DMS 273 treated with DMSO at 0.1 percent for 48 hours (cell line): ENCODE results near the gene FCGR3A.
A peak's percentile ranks its signal among the peaks of the same experiment; 100 is the strongest.
"Not testable (repeated sequence)": the region's sequence is repeated elsewhere in the genome, so short reads cannot be mapped to it uniquely, and the experiment has no call there.

Experiments used
- DNase-seq: peaks from one replicate; lab custom pipeline; 2025; lab: John Stamatoyannopoulos, UW

The FCGR3A gene

DNA sequence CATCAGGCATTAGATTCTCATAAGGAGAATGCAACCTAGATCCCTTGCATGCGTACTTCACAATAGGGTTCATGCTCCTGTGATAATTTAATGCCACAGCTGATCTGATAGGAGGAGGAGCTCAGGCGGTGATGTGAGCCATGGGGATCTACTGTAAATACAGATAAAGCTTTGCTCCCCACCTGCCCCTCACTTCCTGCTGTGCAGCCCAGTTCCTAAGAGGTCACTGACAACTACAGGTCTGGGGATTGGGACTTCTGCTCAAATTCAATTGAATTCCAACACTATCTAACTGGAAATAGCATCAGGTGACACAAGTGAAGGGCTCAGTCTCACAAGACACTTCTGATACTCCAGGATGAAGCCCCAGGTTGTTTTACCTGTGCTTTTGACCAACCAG, 7.4 kb upstream of the FCGR3A start:
- not testable (repeated sequence) for DNase-seq

DNA sequence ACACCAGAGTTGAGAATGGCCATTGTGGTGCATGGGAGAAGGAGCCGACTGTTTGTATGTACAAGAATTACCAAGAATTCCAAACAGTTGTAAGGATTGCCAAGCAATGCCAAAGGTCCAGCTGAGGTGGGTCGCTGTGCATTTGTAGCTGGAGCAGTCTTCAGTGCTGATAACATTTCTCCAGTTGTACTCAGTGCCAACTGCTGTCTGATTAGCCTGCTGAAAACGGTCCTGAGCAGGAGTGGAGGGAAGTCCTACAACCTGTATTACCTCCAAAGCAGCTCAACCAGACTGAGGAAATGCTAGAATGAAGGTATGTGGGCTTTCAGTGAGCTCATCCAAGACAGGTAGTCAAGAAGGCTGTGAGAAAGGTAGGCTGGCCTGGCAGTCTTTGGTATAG, 6.5 kb upstream of the FCGR3A start:
- not testable (repeated sequence) for DNase-seq

DNA sequence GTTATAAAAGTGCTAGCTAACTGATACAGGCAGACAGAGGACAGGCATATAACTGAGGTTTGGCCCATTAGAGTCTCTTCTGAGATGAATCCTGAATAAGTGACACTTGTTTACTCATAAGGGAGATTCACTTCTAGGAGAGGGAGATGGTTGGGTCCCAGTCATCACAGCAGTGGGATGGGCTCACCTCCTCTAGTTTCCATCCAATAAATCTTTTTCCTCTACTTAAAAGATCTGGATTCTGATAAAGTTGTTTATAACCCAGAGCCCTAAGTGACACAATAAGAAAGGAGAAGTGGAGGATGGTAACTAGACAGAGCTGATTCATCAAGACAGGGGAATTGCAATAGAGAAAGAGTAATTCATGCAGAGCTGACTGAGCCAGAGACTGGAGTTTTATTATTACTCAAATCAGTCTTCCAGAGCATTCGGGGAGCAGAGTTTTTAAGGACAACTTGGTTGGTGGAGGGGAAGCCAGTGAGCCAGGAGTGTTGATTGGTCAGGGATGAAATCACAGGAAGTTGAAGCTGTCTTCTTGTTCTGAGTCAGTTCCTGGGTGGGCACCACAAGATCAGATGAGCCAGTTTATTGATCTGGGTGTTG, 5.3 kb upstream of the FCGR3A start:
- DNase-seq, result not testable (repeated sequence)

DNA sequence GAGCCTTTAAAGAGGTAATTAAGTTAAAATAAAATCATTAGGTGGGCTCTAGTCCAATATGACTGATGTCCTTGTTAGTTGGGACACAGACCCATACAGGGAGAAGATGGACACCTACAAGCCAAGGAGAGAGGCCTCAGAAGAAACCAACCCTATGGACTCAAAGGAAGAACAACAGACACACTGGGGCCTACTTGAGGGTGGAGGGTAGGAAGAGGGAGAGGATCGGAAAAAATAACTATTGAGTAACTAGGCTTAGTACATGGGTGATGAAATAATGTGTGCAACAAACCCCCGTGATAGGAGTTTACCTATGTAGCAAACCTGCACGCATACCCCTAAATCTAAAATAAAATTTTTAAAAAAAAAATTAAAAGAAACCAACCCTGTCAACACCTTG, 4.7 kb upstream of the FCGR3A start:
- DNase-seq, result not testable (repeated sequence)

DNA sequence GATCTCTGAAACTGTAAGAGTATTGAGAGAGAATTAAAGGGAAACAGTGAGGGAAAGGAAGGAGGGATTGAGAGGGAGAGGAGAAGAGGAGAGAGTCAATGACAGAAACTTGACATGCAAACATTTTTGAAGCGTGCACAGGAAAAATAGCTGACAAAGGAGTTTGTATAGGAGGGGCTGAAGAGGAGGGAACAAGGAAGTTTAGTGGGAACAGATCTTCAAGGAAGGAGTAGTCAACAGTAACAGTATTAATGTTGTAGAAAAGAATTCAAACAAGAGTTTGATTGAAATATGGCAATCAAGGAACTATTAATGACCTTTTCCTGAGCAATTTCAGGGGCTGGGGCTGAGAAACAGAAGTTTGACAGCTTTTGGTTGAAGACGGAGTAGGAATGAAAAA, 4.0 kb upstream of the FCGR3A start:
- not testable (repeated sequence) for DNase-seq

DNA sequence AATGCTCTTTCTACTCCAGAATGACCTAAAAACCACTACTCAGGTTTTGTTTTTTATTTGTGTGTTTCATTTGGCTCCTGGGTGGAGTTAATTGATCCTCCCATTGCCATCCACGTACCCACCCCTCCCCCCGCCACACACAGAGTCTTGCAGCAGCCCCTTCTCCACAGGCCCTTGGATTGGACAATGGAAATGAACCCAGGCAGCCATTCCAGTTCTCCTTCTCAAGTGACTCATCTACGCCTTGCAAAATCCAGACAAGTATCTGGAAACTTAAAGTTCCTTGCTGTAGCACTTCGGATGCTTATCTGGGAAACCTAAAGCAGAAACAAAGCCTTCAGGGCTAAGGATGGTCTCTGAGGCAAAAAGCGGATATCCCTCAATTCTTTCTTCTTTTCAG, 1.3 kb upstream of the FCGR3A start:
- not testable (repeated sequence) for DNase-seq

DNA sequence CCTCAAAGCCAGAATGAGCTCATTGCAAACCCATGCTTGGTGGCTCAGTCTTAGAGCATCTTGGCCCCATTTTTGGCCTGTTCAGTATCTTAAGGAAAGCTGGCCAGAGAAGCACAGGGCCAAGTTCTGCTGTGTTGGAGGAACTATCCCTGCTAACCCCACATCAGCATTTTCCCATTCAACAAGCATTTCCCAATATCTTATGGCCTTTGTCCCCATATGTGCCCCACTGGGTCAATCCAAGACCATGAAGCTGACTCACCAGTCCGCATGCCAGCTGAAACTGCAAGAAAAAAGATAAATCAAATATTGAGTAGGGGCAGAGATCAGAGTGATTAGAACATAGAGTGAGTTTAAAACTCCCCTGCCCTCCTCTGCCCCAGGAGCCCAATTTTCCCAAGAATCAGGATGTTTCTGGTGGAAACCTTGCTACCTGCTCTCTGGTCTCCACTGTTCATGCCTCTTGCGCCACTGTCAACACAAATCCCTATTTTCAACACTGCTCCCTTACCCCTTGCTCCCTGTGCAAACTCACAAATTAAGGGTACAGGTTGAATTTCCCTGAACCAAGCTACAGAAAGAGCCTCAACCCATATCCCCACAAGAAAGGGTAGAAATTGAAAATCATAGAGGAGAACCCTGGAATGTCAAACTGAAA, 740 bp downstream of the FCGR3A start:
- DNase-seq, result not testable (repeated sequence)

DNA sequence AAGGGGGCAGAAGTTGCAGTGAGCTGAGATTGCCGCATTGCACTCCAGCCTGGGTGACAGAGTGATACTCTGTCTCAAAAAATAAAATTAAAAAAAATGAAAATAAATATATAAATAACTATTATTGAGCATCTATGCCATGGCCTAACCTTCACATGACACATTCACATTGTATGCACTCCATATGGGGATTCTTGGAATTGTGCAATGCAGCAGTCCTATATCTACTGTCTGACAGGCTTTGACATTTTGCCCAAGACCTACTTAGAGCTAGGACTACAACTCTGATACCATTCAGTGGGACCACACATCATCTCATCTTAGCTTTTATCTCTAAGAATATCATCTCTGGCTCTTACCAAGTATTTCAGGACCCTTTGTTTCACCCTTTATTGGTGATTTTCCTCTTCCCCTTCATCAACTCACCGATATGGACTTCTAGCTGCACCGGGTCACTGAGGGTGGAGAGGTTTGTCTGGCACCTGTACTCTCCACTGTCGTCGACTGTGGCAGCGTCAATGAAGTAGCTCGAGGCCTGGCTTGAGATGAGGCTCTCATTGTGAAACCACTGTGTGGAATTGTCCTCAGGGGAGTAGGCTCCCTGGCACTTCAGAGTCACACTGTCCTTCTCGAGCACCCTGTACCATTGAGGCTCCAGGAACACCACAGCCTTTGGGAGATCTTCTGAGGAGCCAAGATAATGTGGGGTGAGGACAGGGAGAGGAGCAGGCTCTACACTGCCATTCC, 1.4 kb downstream of the FCGR3A start:
- DNase-seq, result not testable (repeated sequence)

DNA sequence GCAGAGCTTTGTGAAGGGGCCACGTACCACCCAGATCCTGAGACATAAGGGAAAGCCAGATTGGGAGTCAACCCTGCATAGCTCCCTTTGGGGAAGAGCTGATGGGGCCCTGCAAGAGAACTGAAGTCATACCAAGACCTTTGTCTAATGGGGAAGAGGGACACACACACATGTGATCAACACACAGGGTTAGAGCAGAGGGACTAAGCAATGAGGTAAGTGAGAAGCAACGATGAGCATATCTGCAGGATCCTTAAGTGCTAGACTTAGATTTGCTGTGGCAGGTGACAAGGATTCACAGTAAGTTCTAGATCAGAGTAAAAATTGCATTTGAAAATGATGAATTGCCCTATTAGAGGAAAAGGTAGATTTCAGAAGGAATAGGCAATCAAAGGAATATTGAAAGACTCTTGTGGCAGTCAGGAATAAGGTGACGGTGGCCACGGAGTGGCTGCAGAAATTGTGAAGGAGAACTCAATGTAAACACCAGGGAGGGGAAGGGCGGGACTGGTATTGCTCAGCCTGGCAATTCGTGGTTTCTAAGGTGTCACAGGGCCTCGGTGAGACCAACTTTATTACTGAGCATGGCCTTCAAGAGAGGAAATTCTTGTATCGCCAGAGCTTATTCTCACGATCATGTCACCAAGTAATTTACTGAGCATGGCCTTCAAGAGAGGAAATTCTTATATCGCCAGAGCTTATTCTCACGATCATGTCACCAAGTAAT, 4.5 kb downstream of the FCGR3A start:
- DNase-seq, result not testable (repeated sequence)

DNA sequence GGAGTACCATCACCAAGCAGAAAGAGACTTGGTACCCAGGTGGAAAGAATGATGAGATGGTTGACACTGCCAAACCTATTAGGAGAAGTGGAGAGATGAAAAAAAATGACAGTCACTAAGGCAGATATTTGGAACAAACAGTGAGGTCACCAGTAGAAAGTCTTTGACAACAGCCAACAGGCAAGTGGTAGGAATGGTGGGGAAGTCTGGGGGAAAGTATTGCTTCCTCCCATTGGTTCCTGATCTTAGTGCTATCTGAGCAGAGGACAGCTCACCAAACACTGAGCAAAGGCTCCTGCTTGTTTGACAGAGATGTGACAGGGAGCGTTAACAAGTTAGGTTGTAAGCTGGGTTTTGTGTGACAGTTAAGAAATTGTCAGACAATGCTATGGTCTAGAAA, 6.5 kb downstream of the FCGR3A start:
- DNase-seq, result not testable (repeated sequence)

DNA sequence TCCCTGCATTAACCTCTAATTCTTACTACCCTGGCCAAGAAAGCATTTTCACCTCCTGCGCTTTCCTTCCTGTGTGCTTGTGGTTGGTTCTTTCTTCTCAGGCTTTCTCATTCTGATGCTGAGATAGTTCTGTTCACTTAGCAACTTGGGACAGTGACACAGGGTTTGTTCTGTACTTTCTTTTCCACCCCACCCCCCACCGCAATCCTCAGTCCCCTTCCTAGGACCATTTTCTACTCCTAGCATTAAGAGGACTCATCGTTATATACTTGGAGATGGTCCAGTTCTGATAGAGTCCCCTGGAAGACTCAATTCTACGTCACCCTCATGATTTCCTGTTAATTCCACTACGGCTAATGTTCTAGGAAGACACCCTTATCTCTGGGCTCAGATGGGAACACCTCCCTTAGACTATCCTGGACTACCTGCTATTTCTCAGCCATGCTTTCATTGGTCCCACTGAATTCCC, 7.5 kb downstream of the FCGR3A start:
- DNase-seq, result not testable (repeated sequence)

DNA sequence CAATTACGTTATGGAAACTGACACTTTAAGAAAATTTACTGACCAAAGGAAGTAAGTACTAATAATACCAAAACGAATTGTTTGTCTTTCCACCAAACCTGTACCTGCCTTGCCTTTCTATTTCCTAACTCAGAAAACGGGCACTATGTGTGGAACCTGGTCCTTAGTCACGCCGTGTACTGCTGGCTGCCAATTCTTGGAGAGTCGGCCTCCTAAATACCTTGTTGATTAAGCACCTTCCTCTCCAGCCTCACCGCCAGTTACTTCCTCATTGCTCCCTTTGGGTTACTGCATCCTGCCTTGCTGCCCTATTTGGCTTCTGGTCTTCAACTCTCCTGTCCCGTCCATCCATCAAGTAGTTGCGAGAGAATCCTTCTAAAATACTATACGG, 9.1 kb downstream of the FCGR3A start:
- DNase-seq, result not testable (repeated sequence)

DNA sequence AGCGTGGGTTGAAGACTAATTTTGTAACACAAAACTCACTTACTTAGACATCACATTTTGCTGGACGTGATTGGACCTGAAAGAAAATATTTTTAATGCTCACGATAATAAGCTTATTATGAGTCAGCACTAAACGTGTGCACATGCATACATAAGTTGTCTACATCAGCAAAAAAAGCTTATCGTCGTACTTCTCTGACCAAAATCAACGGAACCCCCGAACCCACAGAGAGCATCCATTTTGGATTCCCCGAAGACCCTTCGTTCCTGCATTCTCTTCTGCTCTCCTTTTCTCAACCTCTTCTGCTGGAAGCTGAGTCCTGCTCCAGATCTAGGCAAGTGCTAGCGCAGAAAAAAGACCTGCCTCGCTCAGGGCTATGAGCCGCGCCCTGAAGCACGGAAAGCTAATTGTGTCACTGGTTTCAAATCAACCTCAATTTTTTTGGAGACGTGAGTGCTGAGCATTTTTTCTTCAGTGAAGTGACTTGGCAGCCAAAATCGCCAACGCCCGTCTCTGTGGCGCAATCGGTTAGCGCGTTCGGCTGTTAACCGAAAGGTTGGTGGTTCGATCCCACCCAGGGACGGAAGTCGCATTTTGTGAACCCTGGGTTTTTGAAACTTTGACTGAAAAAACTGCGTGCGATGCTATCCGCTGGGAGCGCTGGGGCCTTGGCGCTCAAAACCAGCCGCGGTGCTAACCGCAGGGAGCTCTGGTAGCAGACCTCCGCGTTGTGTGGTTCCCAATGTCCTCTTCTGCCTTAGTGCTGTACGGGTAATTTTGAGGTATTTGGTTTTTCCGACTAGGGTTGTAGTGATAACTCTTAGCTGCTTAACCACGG, 9.7 kb downstream of the FCGR3A start:
- peak; percentile 73 for DNase-seq

DNA sequence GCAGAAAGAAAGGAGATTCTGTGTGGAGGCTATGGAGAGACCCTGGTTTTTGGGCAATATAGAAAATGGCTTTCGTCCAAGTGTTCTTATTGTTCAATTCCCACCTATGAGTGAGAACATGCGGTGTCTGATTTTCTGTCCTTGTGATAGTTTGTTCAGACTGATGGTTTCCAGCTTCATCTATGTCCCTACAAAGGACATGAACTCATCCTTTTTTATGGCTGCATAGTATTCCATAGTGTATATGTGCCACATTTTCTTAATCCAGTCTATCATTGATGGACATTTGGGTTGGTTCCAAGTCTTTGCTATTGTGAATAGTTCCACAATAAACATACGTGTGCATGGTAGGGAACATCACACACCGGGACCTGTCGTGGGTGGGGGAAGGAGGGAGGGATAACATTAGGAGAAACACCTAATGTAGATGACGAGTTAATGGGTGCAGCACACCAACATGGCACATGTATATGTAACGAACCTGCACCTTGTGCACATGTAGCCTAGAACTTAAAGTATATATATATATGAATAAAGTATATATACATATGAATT, 10.6 kb downstream of the FCGR3A start:
- not testable (repeated sequence) for DNase-seq

DNA sequence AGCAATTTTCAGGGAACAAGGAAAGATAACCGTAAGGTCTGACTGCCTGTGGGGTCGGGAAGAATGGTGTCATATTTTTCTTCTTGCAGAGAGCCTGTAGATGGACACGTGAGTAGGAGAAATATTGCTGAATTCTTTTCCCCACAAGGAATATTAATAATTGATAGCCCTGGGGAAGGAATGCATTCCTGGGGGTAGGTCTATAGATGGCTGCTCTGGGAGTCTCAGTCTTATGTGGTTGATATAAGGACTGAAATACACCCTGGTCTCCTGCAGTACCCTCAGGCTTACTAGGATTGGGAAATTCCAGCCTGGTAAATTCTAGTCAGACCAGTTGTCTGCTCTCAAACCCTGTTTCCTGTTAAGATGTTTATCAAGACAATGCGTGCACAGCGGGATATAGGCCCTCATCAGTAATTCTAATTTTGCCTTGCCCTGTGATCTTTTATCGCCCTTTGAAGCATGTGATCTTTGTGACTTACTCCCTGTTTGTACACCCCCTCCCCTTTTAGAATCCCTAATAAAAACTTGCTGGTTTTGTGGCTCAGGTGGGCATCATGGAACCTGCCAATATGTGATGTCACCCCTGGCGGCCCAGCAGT, 12.4 kb downstream of the FCGR3A start:
- DNase-seq, result not testable (repeated sequence)

DNA sequence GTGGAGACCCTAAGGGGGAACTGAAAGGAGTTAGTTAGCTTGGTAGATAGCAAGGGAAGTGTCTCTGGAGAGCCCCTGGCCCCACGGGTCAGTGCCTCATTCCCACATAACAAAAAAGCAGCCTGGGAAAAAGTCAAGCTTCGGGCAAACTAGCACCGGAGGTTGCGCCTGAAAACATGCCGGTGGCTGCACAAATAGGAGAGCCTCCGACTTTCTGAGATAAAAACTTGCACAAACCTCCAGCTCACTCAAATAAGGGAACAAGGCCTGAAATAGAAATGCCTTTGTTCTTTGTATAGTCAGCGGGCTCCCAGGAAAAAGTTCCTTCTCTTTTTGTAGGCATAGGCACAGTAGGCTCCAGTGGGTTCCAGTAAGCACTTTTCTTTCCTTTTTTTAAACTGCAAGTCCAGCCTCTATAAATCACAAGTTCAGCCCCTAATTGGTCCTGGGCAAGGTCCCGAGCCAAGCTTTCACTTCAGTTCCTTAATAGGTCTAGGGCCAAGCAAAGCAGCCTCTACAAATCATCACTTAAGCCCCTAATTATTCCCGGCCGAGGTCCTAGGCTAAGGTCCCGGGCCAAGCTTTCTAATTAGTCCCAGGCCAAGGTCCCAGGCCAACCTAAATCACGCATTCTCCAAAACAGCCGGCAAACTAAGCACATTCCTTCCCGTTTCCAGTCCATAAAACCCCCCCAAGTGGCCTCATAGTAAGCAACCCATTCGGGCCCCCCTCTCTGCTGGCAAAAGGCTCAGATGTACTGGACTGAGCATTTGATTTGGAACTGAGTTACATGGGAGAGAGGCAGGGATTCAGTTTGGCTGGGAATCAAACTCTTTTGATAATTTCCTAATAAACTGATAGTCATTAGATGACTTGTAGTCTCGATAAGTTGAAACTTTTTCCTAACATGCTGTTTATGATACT, 16.7 kb downstream of the FCGR3A start:
- DNase-seq, result not testable (repeated sequence)

DNA sequence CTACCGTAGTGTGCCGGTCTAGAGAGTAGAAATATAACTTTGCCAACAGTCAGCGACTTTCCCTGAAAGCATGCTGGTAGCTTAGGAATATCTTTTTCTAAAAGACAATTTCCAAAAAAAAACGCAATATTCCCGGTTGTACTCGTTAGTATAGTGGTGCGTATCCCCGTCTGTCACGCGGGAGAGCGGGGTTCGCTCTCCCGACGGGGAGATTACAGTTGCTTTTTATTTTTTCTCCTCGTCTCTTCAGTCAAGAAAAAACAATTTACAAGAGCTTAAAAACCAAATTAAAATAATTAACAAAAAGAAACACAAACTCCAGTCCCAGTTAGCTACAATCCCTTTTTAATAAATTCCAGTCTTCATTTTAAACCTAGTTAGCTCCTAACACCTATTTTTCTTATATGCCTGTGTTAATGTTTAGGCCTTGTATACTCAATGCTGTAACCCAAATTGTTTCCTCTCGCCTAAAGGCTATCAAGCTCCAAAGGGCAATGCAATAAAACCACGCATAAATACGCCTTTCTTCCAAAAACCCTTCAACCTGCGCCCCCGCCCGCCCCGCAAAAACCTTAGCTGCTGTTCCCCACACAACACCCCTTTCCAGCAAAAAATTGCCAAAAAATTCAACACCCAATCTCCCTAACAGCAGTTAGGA, 17.5 kb downstream of the FCGR3A start:
- no peak for DNase-seq

DNA sequence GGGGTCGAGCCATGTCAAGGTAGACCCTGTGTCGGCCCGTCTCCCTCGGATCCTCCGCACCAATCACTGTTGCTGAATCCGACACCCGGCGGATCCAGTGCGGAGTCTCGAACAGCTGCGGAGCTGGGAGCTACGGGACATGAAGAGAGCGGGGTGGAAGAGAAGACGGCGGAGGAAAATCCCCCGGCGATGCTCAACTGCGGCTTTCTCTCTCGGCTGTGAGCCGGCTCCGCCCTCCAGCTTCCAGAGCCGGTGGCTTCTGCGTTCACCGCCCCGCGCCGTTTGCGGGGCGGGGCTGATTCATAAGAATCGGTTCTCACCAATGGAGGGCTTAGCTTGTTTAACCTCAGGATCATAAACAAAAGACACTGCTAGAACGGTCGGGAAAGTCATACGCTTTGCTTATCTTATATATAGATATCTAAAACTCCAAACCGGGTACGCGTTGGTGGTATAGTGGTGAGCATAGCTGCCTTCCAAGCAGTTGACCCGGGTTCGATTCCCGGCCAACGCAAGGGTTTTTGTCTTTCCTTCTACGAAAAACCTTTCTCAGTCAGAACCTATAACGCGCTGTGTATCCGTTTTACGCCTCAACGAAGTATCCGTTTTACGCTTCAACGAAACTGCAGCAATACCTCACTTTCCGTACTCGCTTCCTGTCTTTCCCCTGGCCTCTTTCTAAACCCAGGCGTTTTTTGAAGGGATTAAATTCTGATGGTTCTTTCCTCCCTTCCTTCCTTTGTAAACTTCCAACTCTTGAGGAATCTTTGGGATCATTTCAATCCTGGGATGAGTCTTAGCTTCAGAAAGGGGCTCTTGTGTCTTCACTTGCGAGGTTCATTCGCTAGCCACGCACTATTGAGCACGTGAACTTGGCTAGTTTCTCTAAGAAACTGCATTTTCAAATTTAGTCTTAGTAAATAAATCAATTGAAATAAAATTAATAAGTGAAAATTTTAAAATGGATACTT, 18.7 kb downstream of the FCGR3A start:
- peak; percentile 92 for DNase-seq
